ENCODE results near the gene SRP19. TPM values are rescaled to one million over a fixed set of nuclear protein-coding genes. Genes with fewer than 3 reads are reported as not detected.

Gene SRP19
- total and polyA plus RNA-seq, 9 of the 15 experiments (the other 6 are each of a cell fraction or from before 2014, with no cell fraction given), result 52.3 to 357 (median 146) TPM

- peak; percentile 58; the same call in 1 of the 2 replicates for TF ChIP-seq HINFP (tag; conservative IDR thresholded peaks at IDR 0.05; ENCODE audit: low read depth)
- TF ChIP-seq THRA (IDR thresholded peaks at IDR 0.05), result no peak
- TF ChIP-seq NKRF (IDR thresholded peaks at IDR 0.05; ENCODE audit: borderline replicate concordance), result peak; percentile 78
- peak; percentile 58 for TF ChIP-seq KDM5B (IDR thresholded peaks at IDR 0.05; ENCODE audit: insufficient replicate concordance, low read depth, low read length)
- no peak for TF ChIP-seq NR2C2 (CRISPR knock-in tag; IDR thresholded peaks at IDR 0.05)
- TF ChIP-seq NR2C2 (tag; IDR thresholded peaks at IDR 0.05), result peak; percentile 46
- no peak for TF ChIP-seq HES1 (IDR thresholded peaks at IDR 0.05; ENCODE audit: low read depth)
- no peak; the same call in 1 of the 2 replicates for TF ChIP-seq MAFF (IDR thresholded peaks at IDR 0.05; ENCODE audit: low read length)
- TF ChIP-seq AFF4 (CRISPR knock-in tag; IDR thresholded peaks at IDR 0.05), result peak; percentile 91; the same call in 1 of the 2 replicates
- TF ChIP-seq JUND (IDR thresholded peaks at IDR 0.05; ENCODE audit: borderline replicate concordance, low read depth, low read length), result peak; percentile 70
- peak; percentile 69; the same call in 2 of the 3 replicates for TF ChIP-seq JUND (tag; IDR thresholded peaks at IDR 0.05; ENCODE audit: borderline replicate concordance, low read depth, low read length)
- no peak for TF ChIP-seq CBX5 (IDR thresholded peaks at IDR 0.05; ENCODE audit: borderline replicate concordance, low read depth)
- TF ChIP-seq ZBTB43 (CRISPR knock-in tag; IDR thresholded peaks at IDR 0.05), result peak; percentile 91
Measured at GRCh38 chr5:112860929-112861637, at the start of gene SRP19 (continued).
